Muscle layer of duodenum (tissue), 2 donors: ENCODE results near the gene HS3ST6.
A peak's percentile ranks its signal among the peaks of the same experiment; 100 is the strongest.
"Not testable (repeated sequence)": the region's sequence is repeated elsewhere in the genome, so short reads cannot be mapped to it uniquely, and the experiment has no call there.

Experiments
- H3K27ac ChIP-seq: one replicate; pipeline ENCODE4 v1.7.0; 2013; ENCODE audit warnings: mild to moderate bottlenecking, low read length
- H3K27me3 ChIP-seq: one replicate; pipeline ENCODE4 v1.7.0; 2013; ENCODE audit warnings: low read depth, mild to moderate bottlenecking, control low read depth, low read length
- H3K36me3 ChIP-seq, 2 donors: one replicate each; pipeline ENCODE4 v1.7.0; 2013; ENCODE audit warnings: low read length in 2 of 2, control low read depth in 1 of 2, mild to moderate bottlenecking in 1 of 2; ENCODE audit not compliant: insufficient read depth in 2 of 2, control insufficient read depth in 1 of 2
- H3K4me1 ChIP-seq, 2 donors: one replicate each; pipeline ENCODE4 v1.7.0; 2013; ENCODE audit warnings: low read length in 2 of 2, mild to moderate bottlenecking in 2 of 2, control low read depth in 1 of 2, moderate library complexity in 1 of 2; ENCODE audit not compliant: insufficient read depth in 2 of 2, control insufficient read depth in 1 of 2
- H3K4me3 ChIP-seq, 2 donors: one replicate each; pipeline ENCODE4 v1.7.0; 2013; ENCODE audit warnings: low read length in 2 of 2, low read depth in 1 of 2, mild to moderate bottlenecking in 1 of 2
- H3K9me3 ChIP-seq, 2 donors: one replicate each; pipeline ENCODE4 v1.7.0; 2013; ENCODE audit warnings: low read length in 2 of 2, control low read depth in 1 of 2, mild to moderate bottlenecking in 1 of 2; ENCODE audit not compliant: control insufficient read depth in 1 of 2
- donor health status: healthy.

Gene HS3ST6

GRCh38 chr16:1918351-1919326 lies at the start of gene HS3ST6:
Gene HS3ST6 (minus strand): TSS chr16:1918415. CDS start chr16:1918323, 92 bp downstream.
- Histone ChIP-seq H3K4me1 (peaks cover 3 to 15% of the 10 kb centered on the region in 2 donors), H3K9me3 (peaks cover 0 to 2% of the 10 kb centered on the region in 2 donors), H3K36me3 (no peaks in the 10 kb centered on the region), H3K27me3 (peaks cover 66% of the 10 kb centered on the region), H3K4me3 (no peak within 1 kb of the TSS), H3K27ac (no peak within 1 kb of the TSS)

DNA sequence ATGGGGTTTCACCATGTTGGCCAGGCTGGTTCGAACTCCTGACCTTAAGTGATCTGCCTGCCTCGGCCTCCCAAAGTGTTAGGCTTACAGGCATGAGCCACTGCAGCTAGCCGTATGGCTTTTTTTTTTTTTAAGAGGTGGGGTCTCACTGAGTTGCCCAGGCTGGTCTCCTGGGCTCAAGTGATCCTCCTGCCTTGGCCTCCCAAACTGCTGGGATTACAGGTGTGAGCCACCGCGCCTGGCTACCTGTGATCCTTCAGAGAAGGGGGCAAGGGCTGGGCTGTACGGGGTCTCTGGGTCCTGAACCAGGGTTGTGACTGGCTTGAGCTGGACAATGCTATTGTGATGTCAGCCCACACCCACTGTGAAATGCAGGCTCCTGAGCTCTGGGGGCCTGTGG lies 48.2 kb upstream of the HS3ST6 start, which contains the start of gene RNF151:
TSS of gene RNF151 (plus strand) at position 397 of the 400 bp plus-strand sequence. CDS start 26 bp downstream, outside the sequence.
- peaks cover 5 to 24% of the 10 kb centered on the region in 2 donors for H3K4me1 ChIP-seq
- H3K27ac ChIP-seq, result peak within 1 kb of the TSS; percentile 94

GRCh38 chr16:1965396-1966001 lies 47.3 kb upstream of the HS3ST6 start:
- H3K36me3 ChIP-seq, result peaks cover 3 to 19% of the 10 kb centered on the region in 2 donors
- H3K9me3 ChIP-seq, result no peaks in the 10 kb centered on the region
- peak overlapping the region; percentile 94 for H3K27ac ChIP-seq
- peaks cover 8 to 24% of the 10 kb centered on the region in 2 donors for H3K4me1 ChIP-seq
- no peaks in the 10 kb centered on the region for H3K27me3 ChIP-seq
- peak overlapping the region; percentile 77 to 80 for H3K4me3 ChIP-seq

More for the DNA sequence above, 48.2 kb upstream of the HS3ST6 start, which contains the start of gene RNF151:
- no peaks in the 10 kb centered on the region for H3K27me3 ChIP-seq
- peaks cover 3 to 15% of the 10 kb centered on the region in 2 donors for H3K36me3 ChIP-seq
- H3K9me3 ChIP-seq, result no peaks in the 10 kb centered on the region
- peak within 1 kb of the TSS; percentile 77 to 80 for H3K4me3 ChIP-seq

DNA sequence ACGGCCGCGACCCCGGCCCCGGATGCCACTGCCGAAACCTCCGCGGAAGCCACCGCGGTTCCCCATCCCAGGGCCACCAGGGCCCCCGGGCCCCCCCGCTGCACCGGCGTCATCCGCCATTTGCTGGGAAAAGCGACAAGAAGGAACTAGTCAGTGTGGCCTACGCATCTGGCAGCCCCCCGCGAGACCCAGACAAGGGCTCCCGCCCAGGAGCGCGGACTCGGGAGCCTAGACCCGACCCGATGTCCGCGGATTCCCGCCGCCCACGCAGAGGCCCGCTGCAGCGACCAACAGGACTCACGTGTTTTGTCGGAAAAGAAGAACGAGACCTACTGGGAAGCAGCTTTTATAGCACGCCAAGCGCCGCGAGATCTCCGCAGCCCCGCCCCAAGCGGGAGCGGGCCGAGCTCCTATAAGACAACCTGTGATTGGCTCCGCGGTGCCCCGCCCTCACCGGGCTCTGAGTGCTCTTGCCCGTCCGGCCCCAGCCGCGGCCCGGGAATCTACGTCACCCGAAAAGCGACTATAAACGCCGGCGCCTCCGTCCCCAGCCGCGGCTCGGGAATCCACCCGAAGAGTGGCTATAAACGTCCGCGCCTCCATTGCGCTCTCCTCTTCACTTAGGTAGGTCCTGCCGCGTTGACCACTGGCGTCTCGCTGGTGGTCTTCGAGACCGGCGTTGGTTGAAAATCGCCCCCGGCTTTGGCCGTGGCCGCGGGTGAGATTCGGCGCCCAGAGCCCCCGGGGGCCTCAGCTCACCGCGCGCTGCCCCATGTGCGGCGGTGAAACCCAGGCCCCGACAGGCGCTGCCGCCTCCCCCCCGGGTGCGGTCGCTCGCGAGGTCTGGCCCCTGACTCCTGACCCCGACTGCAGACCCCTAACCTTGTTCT lies 46.5 kb upstream of the HS3ST6 start, which contains the start of gene RPS2:
TSS of gene RPS2 (minus strand) at position 321 of the 890 bp plus-strand sequence. CDS start at position 120, 201 bp downstream.
- Histone ChIP-seq H3K36me3 (peaks cover 3 to 19% of the 10 kb centered on the region in 2 donors), H3K9me3 (no peaks in the 10 kb centered on the region), H3K27me3 (no peaks in the 10 kb centered on the region), H3K4me3 (peak within 1 kb of the TSS; percentile 77 to 80), H3K27ac (peak within 1 kb of the TSS; percentile 94), H3K4me1 (peaks cover 9 to 31% of the 10 kb centered on the region in 2 donors)

DNA sequence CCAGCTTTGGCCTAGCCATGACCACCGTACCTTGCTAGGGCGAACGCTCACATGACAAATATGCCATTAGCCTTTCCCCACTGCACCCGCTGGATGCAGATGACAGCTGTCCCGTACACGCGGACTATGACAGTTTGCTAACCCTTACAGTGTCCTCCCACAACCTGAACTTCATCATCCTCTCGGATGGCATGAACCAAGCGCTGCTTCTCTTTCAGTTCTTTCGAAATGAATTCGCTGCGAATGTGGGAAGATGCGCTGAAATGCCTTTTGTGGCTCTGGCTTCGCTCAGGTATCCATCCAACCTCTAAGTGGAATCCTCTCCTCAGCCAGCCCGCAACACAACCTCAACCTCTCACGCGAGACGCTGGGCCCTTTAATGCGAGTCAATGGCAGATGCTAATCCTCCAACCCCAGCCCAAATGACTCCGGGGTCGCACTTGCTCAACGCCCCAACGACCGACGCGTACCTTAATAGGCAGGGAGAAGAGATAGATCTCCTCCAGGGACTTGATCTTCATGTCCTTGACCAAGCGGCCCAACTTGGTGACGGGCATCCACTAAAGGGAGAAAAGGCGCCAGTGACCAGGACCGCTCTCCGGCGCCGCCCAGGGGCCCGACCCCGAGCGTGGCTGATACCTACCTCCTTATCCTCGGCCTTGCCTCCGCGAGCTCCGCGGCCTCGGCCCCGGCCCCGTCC lies 45.7 kb upstream of the HS3ST6 start:
- Histone ChIP-seq H3K27me3 (no peaks in the 10 kb centered on the region), H3K36me3 (peaks cover 3 to 19% of the 10 kb centered on the region in 2 donors), H3K9me3 (no peaks in the 10 kb centered on the region), H3K4me3 (peak overlapping the region; percentile 77 to 80), H3K27ac (peak overlapping the region; percentile 94), H3K4me1 (peaks cover 9 to 33% of the 10 kb centered on the region in 2 donors)

GRCh38 chr16:1962161-1963153 lies 44.2 kb upstream of the HS3ST6 start:
- not testable (repeated sequence) for H3K27ac ChIP-seq, H3K4me3 ChIP-seq

GRCh38 chr16:1961651-1962067 lies 43.4 kb upstream of the HS3ST6 start:
- H3K36me3 ChIP-seq, result peaks cover 3 to 19% of the 10 kb centered on the region in 2 donors
- no peaks in the 10 kb centered on the region for H3K27me3 ChIP-seq
- H3K4me3 ChIP-seq, result no peak overlapping the region
- H3K9me3 ChIP-seq, result no peaks in the 10 kb centered on the region
- peaks cover 9 to 37% of the 10 kb centered on the region in 2 donors for H3K4me1 ChIP-seq
- no peak overlapping the region for H3K27ac ChIP-seq

More at GRCh38 chr16:1962161-1963153, 44.2 kb upstream of the HS3ST6 start:
- not testable (repeated sequence) for H3K9me3 ChIP-seq, H3K27me3 ChIP-seq
- peaks cover 9 to 37% of the 10 kb centered on the region in 2 donors for H3K4me1 ChIP-seq
- peaks cover 3 to 19% of the 10 kb centered on the region in 2 donors for H3K36me3 ChIP-seq

- Histone ChIP-seq H3K4me3 (peak overlapping the region; percentile 59 to 90), H3K27me3 (no peaks in the 10 kb centered on the region), H3K4me1 (peaks cover 9 to 36% of the 10 kb centered on the region in 2 donors), H3K36me3 (peaks cover 3 to 19% of the 10 kb centered on the region in 2 donors), H3K27ac (no peak overlapping the region), H3K9me3 (no peaks in the 10 kb centered on the region)
These were observed 42.7 kb upstream of the HS3ST6 start for GRCh38 chr16:1960665-1961630.
